ENCODE results near the gene PPP6R2.

Gene PPP6R2

DNA sequence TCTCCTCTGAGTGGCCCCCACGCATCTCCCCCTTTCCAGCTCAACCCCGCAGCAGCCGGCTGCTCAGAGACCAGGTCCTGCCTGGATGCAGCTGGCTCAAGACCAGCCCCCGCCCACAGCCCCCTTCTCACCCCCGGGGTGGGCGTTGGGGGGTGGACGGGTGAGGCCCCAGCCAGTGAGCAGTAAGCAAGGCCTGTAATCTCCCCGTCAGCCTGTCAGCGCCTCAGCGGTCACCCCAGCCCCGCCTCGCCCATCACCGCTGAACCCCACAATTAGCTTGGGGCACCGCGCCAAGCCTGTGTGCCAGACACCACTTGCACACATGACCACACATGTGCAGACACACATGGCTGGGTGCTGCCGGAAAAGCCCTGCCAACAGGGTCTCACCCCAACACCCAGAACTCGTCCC, 41.5 kb upstream of the PPP6R2 start:
- Histone ChIP-seq H3K36me3 (ENCODE audit: insufficient read depth, low read depth, low read length) (no peaks in the 10 kb centered on the region), H3K9ac (ENCODE audit: low read depth, low read length) (no peak overlapping the region), H3K4me3 (ENCODE audit: low read length) (no peak overlapping the region), H3K27ac (ENCODE audit: low read length) (no peak overlapping the region), H3K27me3 (ENCODE audit: insufficient read depth, low read length) (peaks cover 8% of the 10 kb centered on the region; the same call in 1 of the 2 replicates), H3K4me1 (ENCODE audit: insufficient read depth, low read length) (peaks cover 15% of the 10 kb centered on the region), H3K9me3 (ENCODE audit: insufficient read depth, low read depth, low read length) (no peaks in the 10 kb centered on the region)

DNA sequence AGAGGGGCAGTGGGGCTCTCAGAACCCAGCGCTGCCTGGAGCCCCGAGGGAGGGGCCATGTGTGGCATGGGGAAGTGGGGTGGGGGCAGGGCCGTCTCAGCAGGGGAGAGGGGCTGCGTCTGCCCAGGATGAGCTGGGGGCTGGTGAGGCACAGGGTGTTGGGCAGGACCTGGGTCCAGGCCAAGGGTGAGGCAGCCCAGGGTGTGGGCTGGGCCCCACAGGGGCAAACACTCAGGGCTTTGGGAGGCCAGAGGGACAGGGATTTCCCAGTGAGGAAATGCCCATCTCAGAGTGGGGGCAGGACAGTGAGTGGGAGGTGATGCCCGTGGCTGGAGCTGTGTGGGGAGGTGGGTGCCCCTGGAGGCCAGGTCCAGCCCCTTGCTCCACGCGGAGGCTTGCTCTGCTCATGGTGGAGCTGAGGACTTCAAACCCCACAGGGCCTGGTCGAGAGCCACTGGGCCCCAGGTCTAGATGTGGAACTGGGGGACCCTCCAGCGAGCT, 41.0 kb upstream of the PPP6R2 start:
- Histone ChIP-seq H3K4me3 (ENCODE audit: low read length) (no peak overlapping the region), H3K27me3 (ENCODE audit: insufficient read depth, low read length) (peaks cover 12% of the 10 kb centered on the region; the same call in 1 of the 2 replicates), H3K9me3 (ENCODE audit: insufficient read depth, low read depth, low read length) (no peaks in the 10 kb centered on the region), H3K4me1 (ENCODE audit: insufficient read depth, low read length) (peaks cover 15% of the 10 kb centered on the region), H3K27ac (ENCODE audit: low read length) (no peak overlapping the region), H3K36me3 (ENCODE audit: insufficient read depth, low read depth, low read length) (no peaks in the 10 kb centered on the region), H3K9ac (ENCODE audit: low read depth, low read length) (no peak overlapping the region)

DNA sequence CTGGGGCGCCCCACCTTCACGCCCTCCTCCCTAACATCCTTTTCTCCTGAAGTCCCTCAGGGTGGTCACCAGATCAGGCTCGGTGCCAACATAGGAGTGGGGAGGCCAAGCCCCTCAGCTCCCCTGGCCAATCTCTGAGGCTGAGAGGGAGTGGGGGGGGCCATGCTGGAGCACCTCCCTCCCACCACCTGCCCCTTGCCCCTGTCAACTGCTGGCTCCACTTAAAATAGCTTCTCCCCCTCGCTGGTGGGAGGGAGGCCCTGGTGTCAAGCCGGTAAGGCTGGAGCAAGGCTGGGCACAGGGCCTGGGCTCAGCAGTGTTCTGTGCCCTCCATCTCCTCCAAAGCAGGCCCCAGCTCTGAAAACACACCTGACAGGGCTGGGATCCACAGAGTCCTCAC, 40.6 kb upstream of the PPP6R2 start:
- Histone ChIP-seq H3K36me3 (ENCODE audit: insufficient read depth, low read depth, low read length) (no peaks in the 10 kb centered on the region), H3K27me3 (ENCODE audit: insufficient read depth, low read length) (peaks cover 12% of the 10 kb centered on the region; the same call in 1 of the 2 replicates), H3K9me3 (ENCODE audit: insufficient read depth, low read depth, low read length) (no peaks in the 10 kb centered on the region), H3K27ac (ENCODE audit: low read length) (no peak overlapping the region), H3K9ac (ENCODE audit: low read depth, low read length) (no peak overlapping the region), H3K4me3 (ENCODE audit: low read length) (no peak overlapping the region), H3K4me1 (ENCODE audit: insufficient read depth, low read length) (peaks cover 15% of the 10 kb centered on the region)

DNA sequence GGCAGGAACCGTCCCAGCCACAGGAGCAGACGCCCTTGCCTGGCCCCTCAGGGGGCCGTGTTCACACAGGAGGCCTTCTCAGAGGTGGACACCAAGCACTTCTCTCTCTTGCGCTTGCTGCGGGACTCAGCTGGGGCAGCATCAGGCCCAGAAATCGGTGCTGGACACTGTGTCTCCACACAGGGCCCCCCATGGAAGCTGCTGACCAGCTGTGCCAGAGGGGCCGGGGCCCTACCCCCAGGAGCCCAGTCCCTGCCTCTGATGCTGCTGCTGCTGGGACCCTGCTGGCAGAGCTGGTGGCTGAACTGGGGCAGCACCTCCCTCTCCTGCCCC, 39.6 kb upstream of the PPP6R2 start:
- H3K9ac ChIP-seq (ENCODE audit: low read depth, low read length), result no peak overlapping the region
- no peak overlapping the region for H3K27ac ChIP-seq (ENCODE audit: low read length)
- H3K4me3 ChIP-seq (ENCODE audit: low read length), result no peak overlapping the region
- H3K36me3 ChIP-seq (ENCODE audit: insufficient read depth, low read depth, low read length), result no peaks in the 10 kb centered on the region
- peaks cover 19% of the 10 kb centered on the region for H3K4me1 ChIP-seq (ENCODE audit: insufficient read depth, low read length)
- peaks cover 12% of the 10 kb centered on the region; the same call in 1 of the 2 replicates for H3K27me3 ChIP-seq (ENCODE audit: insufficient read depth, low read length)
- H3K9me3 ChIP-seq (ENCODE audit: insufficient read depth, low read depth, low read length), result no peaks in the 10 kb centered on the region

DNA sequence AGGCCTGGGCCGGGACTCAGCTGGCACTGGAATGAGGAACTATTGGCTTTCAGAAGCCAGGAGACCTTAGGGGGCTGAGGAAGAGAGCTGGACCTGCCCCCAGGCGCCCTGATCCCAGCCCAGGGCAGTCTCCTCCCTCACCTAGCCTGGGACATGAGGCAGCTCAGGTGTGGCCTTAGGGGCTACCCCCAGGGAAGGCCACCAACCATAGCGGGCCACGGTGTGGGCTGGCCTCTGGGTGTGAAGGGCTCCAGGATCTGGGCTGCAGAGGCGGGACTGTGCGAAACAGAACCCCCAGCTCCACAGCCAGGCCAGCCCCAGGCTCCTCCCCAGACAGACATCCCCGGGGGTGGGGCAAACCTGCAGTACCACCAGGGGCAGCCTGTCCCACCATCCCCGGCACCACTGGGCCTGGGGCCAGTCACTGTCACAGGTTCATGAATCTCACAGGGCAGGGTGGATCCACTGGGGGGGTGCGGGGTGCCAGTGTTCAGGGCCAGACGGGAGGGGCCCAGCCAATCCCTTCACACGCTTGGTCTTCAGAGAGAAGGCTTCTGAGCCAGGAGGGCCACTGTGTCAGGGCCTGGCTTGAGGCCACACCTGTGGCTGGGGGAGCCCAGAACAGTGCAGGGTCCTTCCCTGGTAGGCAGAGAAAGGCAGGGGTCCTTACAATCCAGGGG, 39.1 kb upstream of the PPP6R2 start:
- no peaks in the 10 kb centered on the region for H3K36me3 ChIP-seq (ENCODE audit: insufficient read depth, low read depth, low read length)
- H3K27ac ChIP-seq (ENCODE audit: low read length), result no peak overlapping the region
- H3K9ac ChIP-seq (ENCODE audit: low read depth, low read length), result no peak overlapping the region
- H3K4me1 ChIP-seq (ENCODE audit: insufficient read depth, low read length), result peaks cover 24% of the 10 kb centered on the region
- no peaks in the 10 kb centered on the region for H3K9me3 ChIP-seq (ENCODE audit: insufficient read depth, low read depth, low read length)
- peaks cover 12% of the 10 kb centered on the region; the same call in 1 of the 2 replicates for H3K27me3 ChIP-seq (ENCODE audit: insufficient read depth, low read length)
- no peak overlapping the region for H3K4me3 ChIP-seq (ENCODE audit: low read length)

DNA sequence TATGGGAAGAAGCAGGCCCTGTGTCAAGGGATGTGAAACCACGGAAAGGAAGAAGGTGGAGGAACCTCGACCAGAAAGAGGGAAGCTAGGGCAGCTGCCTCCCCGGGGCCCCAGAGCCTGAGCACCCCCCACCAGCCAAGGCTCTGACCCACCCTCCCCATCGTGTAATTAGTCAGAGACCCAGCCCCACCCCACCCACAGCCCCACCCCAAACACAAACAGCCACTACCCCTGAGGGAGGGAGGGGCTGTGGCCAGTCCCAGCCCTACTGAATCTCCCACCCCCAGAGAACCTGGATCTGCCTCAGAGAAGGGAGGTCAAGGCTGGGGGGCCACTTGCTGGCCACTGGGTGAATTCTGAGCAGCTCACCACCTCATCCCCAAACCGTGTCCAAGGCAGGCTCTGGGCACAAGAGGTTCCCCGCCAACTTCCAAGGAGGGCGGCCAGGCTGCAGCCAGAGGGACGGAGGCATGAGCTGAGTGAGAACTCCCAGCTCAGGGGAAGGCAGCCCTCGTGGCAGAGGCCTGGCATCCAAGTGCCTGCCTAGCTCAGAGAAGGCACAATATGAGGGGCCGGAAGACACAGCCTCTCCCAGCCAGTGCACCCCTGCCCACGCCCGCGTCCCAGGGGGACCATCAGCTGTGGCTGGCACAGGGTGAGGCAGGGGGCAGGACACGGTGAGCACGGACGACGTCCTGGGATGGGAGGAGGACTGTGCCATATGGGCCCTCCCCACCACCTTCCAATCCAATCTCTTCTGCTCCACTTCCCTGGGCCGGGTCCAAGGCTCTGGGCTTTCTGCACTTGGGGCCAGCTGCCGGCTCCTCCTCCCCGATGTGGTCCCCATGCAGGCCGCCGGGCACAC, 38.4 kb upstream of the PPP6R2 start:
- Histone ChIP-seq H3K9ac (ENCODE audit: low read depth, low read length) (no peak overlapping the region), H3K9me3 (ENCODE audit: insufficient read depth, low read depth, low read length) (no peaks in the 10 kb centered on the region), H3K27ac (ENCODE audit: low read length) (no peak overlapping the region), H3K36me3 (ENCODE audit: insufficient read depth, low read depth, low read length) (no peaks in the 10 kb centered on the region), H3K4me1 (ENCODE audit: insufficient read depth, low read length) (peaks cover 25% of the 10 kb centered on the region), H3K27me3 (ENCODE audit: insufficient read depth, low read length) (peaks cover 12% of the 10 kb centered on the region; the same call in 1 of the 2 replicates), H3K4me3 (ENCODE audit: low read length) (no peak overlapping the region)

DNA sequence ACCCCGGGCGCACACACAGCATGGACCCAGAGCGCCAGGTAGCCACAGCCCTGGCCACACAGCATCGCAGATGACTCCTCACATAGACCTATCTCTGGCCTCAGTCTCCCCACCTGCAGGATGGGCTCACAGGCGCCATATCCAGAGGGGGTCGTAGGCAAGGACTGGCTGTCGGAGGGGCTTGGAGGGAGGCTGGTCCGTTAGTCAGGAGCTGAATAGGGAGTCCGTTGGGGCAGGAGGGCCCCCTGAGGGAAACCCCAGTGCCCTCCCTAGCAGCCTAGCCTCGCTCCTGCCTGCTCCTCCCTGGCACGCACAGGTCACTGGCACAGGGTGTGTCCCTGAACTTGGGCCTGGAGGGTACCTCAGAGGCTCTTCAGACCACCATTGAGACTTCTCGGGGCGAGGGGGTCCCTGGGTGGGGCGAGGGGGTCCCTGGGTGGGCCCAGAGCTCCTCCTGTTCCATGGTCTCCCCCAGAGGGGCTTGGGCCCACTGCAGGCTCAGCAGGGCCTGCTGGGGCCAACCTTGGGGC, 37.7 kb upstream of the PPP6R2 start:
- Histone ChIP-seq H3K9ac (ENCODE audit: low read depth, low read length) (peak overlapping the region; percentile 64; the same call in 1 of the 2 replicates), H3K4me3 (ENCODE audit: low read length) (peak overlapping the region; percentile 73; the same call in 1 of the 2 replicates), H3K9me3 (ENCODE audit: insufficient read depth, low read depth, low read length) (no peaks in the 10 kb centered on the region), H3K27me3 (ENCODE audit: insufficient read depth, low read length) (peaks cover 12% of the 10 kb centered on the region; the same call in 1 of the 2 replicates), H3K36me3 (ENCODE audit: insufficient read depth, low read depth, low read length) (no peaks in the 10 kb centered on the region), H3K4me1 (ENCODE audit: insufficient read depth, low read length) (peaks cover 25% of the 10 kb centered on the region), H3K27ac (ENCODE audit: low read length) (no peak overlapping the region)

DNA sequence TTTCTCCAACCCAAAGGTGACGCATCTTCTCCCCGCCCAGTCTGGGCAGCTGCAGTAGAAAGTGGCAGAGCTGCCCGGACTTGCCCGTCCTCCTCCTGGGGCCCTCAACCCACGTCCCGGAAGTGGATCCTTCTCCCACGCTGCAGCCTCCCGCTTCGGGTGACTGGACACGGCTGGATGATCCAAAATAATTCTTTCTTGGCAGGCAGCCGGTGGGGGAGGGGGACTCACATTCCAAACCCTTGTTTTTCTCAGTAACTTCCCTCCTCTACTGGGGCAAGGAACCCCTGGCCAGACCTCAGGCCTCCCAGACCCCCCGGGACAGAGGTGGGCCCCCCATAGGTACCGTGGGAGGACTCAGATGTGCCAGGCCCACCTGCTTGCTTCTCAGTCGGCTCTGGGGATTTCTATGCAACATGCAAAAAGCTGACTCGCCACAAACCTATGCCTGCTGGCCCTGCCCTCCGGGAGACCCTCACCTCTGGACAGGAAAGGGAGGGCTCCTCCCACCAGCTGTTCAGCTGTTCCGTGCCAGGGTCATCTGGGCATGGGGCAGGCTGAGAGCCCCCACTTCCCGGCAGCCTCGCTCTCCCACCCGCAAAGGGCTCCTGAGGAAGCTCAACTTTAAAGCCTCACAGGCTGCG, 37.1 kb upstream of the PPP6R2 start:
- Histone ChIP-seq H3K27me3 (ENCODE audit: insufficient read depth, low read length) (peaks cover 12% of the 10 kb centered on the region; the same call in 1 of the 2 replicates), H3K4me1 (ENCODE audit: insufficient read depth, low read length) (peaks cover 25% of the 10 kb centered on the region), H3K4me3 (ENCODE audit: low read length) (peak overlapping the region; percentile 73), H3K27ac (ENCODE audit: low read length) (no peak overlapping the region), H3K36me3 (ENCODE audit: insufficient read depth, low read depth, low read length) (no peaks in the 10 kb centered on the region), H3K9me3 (ENCODE audit: insufficient read depth, low read depth, low read length) (no peaks in the 10 kb centered on the region), H3K9ac (ENCODE audit: low read depth, low read length) (peak overlapping the region; percentile 64; the same call in 1 of the 2 replicates)

DNA sequence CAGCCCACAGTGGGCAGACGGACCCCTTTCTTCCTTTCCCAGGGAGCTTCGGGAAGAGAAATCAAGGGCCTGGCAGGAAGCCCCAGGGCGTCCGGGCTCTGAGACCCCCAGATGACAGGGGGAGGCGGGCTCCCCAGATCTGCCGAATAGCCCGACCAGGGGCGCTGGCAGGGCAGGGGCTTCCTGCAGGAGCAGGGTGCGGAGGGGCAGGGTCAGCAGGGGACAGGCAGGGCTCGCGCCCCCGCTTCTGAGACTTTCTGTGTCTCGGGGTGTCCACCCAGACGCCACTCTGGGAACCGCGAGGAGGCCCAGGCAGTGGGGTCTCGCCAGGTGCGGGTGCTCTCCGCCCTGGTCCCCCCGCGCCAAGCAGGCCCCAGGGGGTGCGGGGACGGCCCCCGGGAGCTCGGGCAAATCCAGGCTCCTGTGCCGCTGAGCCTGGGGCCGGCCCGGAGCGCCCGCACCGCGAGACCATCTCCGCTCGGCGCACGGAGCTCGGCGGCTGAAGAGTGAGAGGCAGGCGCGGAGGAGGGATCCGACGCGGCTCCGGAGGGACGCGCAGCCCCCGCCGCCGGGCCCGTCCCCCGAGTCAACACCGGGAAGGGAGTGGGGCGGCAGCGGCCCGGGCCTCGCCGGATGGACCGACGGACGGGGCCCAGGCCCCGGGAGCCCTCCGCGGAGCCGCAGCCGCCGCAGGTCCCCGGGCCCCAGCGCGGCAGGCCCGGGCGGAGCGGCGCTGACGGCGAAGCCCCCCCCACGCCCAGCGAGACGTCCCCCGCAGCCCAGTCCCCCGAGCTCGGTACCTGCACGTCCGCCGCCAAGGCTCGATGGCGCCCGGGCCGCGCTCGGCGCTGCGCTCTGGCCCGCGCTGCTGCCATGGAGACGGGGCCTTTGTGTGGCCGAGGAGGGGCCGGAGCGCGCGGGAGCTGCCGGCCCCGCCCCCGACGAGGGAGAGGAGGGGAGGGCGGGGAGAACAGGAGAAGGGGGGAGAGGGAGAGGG, 36.1 kb upstream of the PPP6R2 start, which contains the start of gene PLXNB2:
Gene PLXNB2, minus strand, starts transcription at position 894 of the 997 bp plus-strand sequence. CDS start 17,062 bp downstream, outside the sequence.
- peak within 1 kb of the TSS; percentile 67 for H3K9ac ChIP-seq (ENCODE audit: low read depth, low read length)
- no peaks in the 10 kb centered on the region for H3K9me3 ChIP-seq (ENCODE audit: insufficient read depth, low read depth, low read length)
- H3K4me3 ChIP-seq (ENCODE audit: low read length), result peak within 1 kb of the TSS; percentile 73
- no peaks in the 10 kb centered on the region for H3K36me3 ChIP-seq (ENCODE audit: insufficient read depth, low read depth, low read length)
- H3K27ac ChIP-seq (ENCODE audit: low read length), result no peak within 1 kb of the TSS
- peaks cover 12% of the 10 kb centered on the region; the same call in 1 of the 2 replicates for H3K27me3 ChIP-seq (ENCODE audit: insufficient read depth, low read length)
- H3K4me1 ChIP-seq (ENCODE audit: insufficient read depth, low read length), result peaks cover 25% of the 10 kb centered on the region

DNA sequence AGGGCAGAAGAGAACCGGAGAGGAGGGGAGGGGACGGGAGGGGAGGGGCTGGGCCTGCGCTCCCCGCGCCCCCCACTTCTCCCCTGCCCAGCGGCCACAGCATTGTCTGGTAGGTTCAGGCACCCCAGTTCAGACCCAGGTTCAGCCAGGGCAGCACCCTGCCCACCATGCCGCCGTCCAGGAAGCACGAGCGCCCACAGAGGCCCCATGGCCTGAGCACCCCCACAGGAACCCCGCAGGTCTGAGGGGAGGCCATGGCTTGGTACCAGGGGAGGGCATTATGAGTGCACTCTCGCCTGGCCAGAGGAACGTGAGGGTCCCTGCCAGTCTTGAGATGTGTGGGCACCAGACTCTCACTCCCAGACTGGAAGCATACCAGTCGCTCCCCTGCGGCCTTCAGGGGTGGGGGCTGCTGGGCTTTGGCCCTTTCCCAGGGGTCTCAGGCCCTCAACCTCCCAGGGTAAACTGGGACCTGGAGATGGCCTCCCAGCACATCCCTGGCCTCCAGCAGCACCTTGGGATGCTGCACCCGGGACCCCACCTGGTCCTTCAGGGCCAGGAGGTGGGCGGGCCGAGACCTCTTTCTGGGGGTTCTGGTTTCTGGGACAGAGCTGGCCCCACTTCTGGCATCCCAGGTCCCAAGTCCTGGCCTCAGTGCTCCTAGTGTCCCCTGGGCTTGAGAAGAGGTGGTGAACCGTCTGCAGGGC, 35.1 kb upstream of the PPP6R2 start:
- Histone ChIP-seq H3K27me3 (ENCODE audit: insufficient read depth, low read length) (peaks cover 12% of the 10 kb centered on the region; the same call in 1 of the 2 replicates), H3K9me3 (ENCODE audit: insufficient read depth, low read depth, low read length) (no peaks in the 10 kb centered on the region), H3K27ac (ENCODE audit: low read length) (no peak overlapping the region), H3K4me3 (ENCODE audit: low read length) (no peak overlapping the region), H3K36me3 (ENCODE audit: insufficient read depth, low read depth, low read length) (no peaks in the 10 kb centered on the region), H3K9ac (ENCODE audit: low read depth, low read length) (no peak overlapping the region), H3K4me1 (ENCODE audit: insufficient read depth, low read length) (peaks cover 25% of the 10 kb centered on the region)

Measured in iPS-20b (cell line).